ENCODE measurements around the gene ZNF827.

DNA sequence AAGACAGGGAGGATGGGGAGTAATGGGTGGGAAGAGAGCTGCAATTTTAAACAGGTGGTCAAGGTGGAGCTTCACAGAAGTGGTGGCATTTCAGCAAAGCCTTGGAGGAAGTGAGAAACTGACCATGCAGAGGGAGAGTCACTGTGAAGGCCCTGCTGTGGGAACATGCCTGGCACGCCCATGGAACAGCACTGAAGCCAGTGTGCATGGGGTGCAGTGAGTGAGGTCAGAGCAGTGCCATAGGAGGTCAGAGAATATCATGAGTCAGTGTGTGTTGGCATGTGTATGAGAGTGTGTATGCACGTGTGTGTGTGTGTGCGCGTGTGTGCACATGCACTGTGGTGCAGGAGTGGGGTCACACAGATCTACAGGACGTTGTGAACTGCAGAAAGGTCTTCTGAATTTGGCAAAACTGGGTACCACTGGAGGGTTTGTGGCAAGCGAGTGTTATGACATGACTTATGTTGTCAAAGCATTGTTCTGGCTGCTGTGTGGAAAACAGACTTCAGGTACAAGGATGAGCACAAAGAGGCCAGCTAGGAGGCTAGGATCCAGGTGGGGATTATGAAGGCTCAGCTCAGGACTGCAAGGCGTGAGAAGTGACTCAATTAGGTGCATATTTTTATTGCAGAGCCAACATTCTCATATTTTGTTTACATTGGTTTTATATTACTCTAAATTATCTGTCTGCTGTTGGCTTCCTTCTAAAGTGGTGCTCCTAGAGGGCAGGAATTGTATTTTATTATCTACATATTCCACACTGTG is 34.0 kb downstream of the ZNF827 start:
- TF ChIP-seq POLR2A (IDR thresholded peaks at IDR 0.05): no peak
- TF ChIP-seq, protein P1, sequence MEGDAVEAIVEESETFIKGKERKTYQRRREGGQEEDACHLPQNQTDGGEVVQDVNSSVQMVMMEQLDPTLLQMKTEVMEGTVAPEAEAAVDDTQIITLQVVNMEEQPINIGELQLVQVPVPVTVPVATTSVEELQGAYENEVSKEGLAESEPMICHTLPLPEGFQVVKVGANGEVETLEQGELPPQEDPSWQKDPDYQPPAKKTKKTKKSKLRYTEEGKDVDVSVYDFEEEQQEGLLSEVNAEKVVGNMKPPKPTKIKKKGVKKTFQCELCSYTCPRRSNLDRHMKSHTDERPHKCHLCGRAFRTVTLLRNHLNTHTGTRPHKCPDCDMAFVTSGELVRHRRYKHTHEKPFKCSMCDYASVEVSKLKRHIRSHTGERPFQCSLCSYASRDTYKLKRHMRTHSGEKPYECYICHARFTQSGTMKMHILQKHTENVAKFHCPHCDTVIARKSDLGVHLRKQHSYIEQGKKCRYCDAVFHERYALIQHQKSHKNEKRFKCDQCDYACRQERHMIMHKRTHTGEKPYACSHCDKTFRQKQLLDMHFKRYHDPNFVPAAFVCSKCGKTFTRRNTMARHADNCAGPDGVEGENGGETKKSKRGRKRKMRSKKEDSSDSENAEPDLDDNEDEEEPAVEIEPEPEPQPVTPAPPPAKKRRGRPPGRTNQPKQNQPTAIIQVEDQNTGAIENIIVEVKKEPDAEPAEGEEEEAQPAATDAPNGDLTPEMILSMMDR (IDR thresholded peaks at IDR 0.05): no peak
